Bronchial epithelial cell (primary cell): ENCODE data around the gene SPRED2. TPM values are rescaled to one million over a fixed set of nuclear protein-coding genes. Genes with fewer than 3 reads are reported as not detected.

Experiments
- DNase-seq: peaks from one replicate; pipeline ENCODE4 v3.0.0-alpha.2; 2010; ENCODE audit warnings: low read depth
- FAIRE-seq: peaks from 2 replicates; lab custom pipeline; 2011; peaks lifted over from hg19 to GRCh38; lab: Jason Lieb, UNC
- H3K27me3 ChIP-seq: 2 replicates; pipeline ENCODE4 v1.5.1; 2011; ENCODE audit warnings: low read length; ENCODE audit not compliant: control insufficient read depth, insufficient read depth
- H3K36me3 ChIP-seq: 2 replicates; pipeline ENCODE4 v1.5.1; 2011; ENCODE audit warnings: low read length; ENCODE audit not compliant: control insufficient read depth, insufficient read depth
- H3K4me3 ChIP-seq: 2 replicates; pipeline ENCODE4 v1.5.1; 2011; ENCODE audit warnings: mild to moderate bottlenecking, low read depth, low read length, control low read depth
- CTCF ChIP-seq: IDR thresholded peaks from 2 replicates; pipeline ENCODE4 v1.5.1; 2011; ENCODE audit warnings: mild to moderate bottlenecking, moderate library complexity, low read length, control low read depth, inconsistent platforms; ENCODE audit not compliant: insufficient read depth, severe bottlenecking
- total RNA-seq: library from RNA; depleted of rRNA; stranded (reverse); fragments of >200 nt; gene quantifications from 2 replicates; pipeline ENCODE4 v1.2.1, GENCODE V29; 2014

The SPRED2 gene
- total RNA-seq, 1 donor from 2014 or later, result 3.4 TPM

- Histone ChIP-seq H3K27me3 (no peaks in the 10 kb centered on the region), H3K4me3 (no peak overlapping the region), H3K36me3 (peaks cover 5% of the 10 kb centered on the region)
- DNase-seq (peak; percentile 69), FAIRE-seq (peak; percentile 7)
- TF ChIP-seq CTCF, result no peak
Measured at GRCh38 chr2:65314801-65315441, 117.5 kb downstream of the SPRED2 start.

- no peak for TF ChIP-seq CTCF
- FAIRE-seq, result no peak
- Histone ChIP-seq H3K4me3 (no peak overlapping the region), H3K27me3 (no peaks in the 10 kb centered on the region), H3K36me3 (peaks cover 5% of the 10 kb centered on the region)
- DNase-seq, result no peak
Measured at GRCh38 chr2:65313954-65314256, 118.5 kb downstream of the SPRED2 start.

- Histone ChIP-seq H3K4me3 (no peak overlapping the region), H3K36me3 (peaks cover 5% of the 10 kb centered on the region), H3K27me3 (no peaks in the 10 kb centered on the region)
- FAIRE-seq (no peak), DNase-seq (no peak)
- no peak for TF ChIP-seq CTCF
Measured at GRCh38 chr2:65313126-65313953, 119.1 kb downstream of the SPRED2 start.

GRCh38 chr2:65311596-65311995 is 120.8 kb downstream of the SPRED2 start:
- TF ChIP-seq CTCF, result no peak
- DNase-seq (no peak), FAIRE-seq (no peak)
- Histone ChIP-seq H3K4me3 (no peak overlapping the region), H3K36me3 (peaks cover 5% of the 10 kb centered on the region), H3K27me3 (no peaks in the 10 kb centered on the region)

GRCh38 chr2:65311049-65311448 is 121.3 kb downstream of the SPRED2 start:
- FAIRE-seq (no peak), DNase-seq (no peak)
- no peak for TF ChIP-seq CTCF
- Histone ChIP-seq H3K27me3 (no peaks in the 10 kb centered on the region), H3K4me3 (no peak overlapping the region), H3K36me3 (peaks cover 5% of the 10 kb centered on the region)
